NOMO-1 (cell line): ENCODE data around the gene MID1.

Experiments
- DNase-seq, 2 experiments: peaks; one replicate each; lab custom pipeline; 2025; ENCODE audit not compliant: unreplicated experiment in 2 of 2; lab: John Stamatoyannopoulos, UW

The MID1 gene

DNA sequence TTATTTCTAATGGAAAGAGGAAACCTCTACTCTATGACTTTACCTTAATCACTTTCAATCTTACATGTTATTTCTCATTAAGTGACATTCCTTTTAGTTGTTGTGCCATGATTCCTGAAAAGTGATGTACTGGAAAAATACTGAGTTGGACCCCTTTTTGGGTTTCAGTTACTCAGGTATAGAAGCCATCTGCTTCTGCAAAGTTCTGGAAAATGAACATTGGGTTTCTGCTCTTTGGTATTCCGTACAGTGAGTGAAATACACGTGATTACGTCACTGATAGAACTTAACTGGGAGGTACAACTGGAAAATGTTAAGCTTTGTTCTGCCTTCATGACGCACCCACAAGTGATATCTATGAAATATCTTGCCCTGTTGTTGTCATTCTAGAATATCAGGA lies 114.7 kb downstream of the MID1 start:
- DNase-seq, result no peak

DNA sequence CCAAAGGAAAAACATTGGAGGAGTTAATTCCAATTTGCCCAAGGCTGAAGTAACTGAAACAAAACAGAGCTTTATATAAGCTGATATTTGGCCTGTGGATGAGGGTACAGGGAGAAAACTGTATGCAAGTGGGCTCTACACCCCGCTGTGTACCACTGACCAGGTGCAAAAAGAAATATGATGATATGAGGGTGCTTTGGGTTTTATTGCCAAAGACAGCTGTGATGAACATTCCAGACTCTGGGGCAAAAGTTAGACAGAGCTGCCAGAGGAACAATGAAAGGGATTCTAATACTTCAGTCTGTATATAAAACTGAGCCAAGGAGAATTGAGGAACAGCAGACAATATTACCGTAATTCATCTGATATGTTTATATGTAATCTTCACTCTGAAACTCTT lies 117.4 kb downstream of the MID1 start:
- no peak for DNase-seq

DNA sequence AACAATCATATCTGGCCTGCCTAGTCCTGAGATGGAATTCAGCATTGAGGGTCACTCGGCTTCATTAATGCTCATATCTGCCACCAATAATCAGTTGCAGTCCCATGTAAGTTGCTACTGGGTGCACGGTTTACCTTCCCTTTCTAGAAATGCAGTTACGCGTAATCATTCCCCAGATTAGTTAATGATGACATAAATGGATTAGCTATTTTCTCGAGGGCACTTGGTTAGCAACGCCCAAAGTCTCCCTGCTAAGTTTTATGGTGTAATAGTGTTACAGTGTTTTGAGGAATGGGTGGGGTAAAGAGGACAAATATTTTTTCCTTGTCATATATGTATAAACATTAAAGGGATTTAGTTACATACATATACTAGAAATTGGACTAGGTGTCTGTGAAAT lies 118.8 kb downstream of the MID1 start:
- DNase-seq, result no peak

DNA sequence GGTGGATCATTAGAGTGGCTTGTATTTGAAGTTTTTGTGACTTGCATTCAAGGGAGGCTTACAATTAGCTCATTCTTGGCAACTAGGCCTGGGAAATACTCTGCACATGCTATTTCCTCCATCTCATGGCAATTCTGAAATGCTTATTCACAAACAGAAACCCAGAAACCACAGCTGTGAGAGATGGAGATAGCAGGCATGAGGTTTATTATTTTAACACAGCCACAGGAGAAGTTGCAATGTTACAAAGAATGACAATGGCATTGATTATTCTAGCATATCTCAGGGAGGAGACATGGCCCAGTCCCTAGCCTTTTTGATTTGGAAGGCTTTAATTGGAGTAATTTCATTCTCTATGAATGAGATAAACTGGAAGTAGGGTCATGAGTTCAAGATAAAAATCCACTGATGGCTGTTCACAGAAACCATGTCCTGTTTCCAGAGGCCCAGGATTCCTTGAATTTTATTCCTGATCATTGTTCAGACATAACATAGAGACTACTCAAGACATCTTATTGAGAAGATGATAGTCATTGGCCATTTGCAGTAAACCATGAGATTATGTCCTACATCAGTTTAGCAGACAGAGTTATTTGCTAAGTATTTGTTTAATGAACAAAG lies 123.9 kb downstream of the MID1 start:
- peak in 1 of 2 experiments; percentile 32 for DNase-seq

DNA sequence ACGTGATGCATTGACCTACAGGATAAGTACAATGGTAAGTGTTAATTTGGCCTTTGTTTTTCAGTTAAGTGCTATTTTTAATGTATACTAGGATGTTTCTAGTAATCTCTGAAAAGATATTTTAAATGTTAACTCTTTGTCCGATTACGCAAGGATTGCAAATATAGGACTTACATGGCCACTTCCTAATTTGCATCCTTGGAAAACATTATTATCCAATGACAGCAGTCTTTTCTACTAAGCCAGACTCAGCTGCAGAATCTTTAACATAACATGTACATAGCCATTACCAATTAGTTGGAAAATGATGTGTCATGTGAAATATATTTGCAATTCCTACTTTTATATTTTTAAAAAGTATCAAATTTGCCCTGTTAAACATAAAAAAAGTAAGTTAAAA lies 124.7 kb downstream of the MID1 start:
- no peak for DNase-seq

DNA sequence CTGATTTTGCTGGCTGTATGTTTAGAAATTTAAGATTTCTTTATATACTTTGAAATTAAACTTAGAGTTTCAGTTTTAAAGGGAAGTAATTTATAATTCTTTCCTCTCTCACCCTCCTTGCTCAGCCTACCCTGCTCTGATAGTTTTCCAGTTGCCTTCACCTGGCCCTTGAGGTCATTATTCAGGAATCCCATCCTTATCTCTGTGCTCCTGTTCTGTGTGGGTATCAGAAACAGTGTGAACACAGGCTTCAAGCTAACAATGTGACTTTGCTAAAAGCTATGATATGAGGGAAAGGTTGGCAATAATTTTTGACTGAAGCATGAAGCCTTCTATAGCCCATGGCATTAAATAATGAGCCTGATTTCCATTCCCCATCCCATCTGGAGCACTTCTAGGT lies 128.1 kb downstream of the MID1 start:
- DNase-seq, result no peak

DNA sequence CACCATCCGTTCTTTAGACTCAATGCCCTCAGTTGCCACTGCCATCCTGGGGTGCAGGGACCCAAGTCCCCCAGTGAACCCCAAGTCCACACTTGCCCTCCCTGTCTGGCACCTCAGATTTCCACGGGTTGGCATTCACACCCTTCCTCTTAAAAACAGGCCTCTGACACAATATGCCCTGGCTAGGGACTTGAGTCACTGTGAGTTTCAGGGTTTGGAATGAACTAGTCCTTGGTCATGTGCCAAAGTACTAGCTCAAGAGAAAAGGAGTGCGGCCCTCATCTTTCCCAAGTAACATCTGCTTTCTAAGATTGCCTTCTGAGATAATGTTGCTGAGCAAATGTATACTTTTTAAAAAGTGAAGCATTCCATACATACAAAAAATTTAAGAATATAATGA lies 134.0 kb downstream of the MID1 start:
- DNase-seq, result no peak

DNA sequence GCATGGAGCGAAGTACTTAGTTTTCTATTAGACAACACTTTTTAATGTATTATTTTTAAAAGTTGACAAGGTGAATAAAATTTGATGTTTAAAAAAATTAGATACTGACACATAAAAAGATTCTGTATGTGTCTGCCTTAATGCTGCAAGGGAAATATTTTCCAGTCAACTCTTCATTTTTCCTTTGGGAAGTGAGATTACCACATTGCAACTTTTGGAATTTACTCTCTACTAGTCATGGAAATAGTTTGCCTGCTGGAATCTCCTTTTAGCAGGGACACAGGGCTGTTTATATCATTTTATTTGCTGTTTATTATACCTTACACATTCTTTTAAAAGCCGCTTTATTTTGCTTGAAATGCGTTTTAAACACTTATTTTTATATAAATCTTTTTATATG lies 135.1 kb downstream of the MID1 start:
- no peak for DNase-seq

DNA sequence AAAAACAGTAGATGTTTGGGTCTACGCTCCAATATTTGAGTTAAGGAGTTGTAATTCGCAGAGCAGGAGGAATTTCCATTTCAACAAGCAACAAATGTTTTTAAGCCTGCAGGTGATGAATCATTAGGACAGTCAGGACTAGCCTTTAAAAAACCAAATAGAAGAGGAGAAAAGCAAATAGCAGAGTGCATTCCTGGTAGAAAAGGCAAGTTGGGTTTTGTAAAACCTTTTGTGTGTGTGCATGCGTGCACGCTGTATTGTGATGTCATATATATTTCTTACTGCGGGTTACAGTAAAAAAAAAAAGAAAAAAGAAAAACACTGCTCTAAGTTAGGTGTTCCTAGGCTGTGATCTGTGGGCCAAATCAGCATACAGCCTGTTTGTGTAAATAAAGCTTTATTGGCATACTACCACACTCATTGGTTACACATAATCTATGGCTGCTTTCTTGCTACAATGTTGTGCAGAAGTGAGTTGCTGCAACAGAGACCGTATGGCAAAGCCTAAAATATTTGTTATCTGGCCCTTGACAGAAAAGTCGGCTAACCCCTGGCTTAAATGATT lies 135.6 kb downstream of the MID1 start:
- DNase-seq, result no peak

DNA sequence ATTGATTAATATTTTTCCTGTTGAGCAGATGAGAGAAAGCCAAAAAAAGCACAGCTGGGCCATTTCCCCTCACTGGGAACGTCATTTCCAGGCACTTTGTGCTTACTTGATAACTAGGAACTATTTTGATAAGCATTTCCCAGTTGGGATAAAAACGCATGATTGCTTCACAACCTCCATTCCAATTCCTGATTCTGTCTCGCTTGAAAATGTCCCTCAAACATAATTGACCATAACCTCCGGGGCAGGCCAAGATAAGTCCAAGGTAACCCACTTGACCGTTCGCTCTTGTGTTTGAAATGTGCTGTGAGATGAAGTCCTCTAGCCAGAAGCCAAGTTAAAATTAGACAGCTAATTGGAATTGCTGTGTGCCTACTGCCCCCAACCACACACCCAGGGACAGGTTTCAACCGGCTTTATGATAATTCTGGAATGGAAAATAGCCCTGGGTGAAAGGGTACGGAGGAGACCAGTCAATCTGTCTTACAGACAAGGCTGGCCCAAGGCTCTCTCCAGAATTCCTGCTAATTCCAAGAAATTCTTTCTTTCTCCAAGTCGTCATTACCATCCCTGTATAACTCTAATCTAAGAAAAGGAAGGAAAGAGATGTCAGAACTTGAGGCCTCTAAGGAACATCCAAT lies 137.1 kb downstream of the MID1 start:
- no peak for DNase-seq

DNA sequence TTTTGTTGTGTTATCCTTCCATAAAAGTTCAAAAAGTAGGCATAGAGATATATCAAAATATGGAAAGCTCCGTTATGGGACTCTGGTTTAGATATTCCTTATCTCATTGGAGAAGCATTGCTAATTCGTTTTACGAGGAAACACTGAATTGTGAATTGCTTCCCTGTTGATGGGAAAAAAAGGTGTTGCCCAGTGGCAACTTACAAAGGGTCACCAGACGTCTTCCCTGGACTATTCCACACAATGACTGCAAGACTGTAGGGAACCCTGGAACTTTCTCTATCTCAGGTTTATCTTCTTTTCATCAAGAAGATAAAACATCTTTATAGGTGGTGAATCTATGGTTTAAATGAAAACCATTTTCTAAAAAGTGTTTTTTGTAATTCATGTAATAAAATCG lies 137.7 kb downstream of the MID1 start:
- no peak for DNase-seq

DNA sequence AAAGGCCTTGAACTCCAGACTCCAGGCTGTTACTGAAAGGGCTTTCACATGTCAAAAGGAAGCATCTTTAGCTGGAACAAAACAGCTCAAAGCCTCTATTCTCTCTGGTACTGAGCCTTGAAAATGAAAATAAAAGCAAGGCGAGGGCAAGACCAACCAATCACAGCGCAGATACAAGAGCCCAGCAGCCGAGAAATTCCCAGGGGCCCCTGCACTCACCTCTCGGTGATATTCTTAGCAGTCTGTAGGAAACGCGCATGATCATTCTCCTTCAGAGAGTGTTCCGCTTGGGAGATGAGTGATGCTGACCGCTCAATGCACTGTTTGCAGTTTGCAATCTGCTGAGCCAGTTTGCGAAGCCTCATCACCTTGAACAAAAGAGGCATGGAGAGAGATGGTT lies 138.1 kb downstream of the MID1 start:
- DNase-seq, result no peak

DNA sequence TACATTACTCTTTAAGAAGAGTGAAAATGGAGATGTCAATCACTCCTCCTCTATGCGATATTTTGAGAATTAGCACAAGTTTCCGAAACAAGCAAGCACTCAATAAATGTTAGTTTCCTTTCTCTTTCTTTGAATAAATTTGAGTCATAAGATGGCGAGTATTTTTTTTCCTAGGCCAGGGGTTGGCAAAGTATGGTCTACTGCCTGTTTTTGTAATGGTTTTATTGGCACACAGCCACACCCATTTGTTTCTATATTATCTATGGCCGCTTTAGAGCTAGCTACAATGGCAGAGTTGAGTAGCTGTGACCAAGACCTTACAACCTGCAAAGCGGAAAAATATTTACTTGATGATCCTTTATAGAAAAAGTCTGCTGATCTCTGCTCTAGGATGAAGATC lies 139.5 kb downstream of the MID1 start:
- DNase-seq, result no peak

DNA sequence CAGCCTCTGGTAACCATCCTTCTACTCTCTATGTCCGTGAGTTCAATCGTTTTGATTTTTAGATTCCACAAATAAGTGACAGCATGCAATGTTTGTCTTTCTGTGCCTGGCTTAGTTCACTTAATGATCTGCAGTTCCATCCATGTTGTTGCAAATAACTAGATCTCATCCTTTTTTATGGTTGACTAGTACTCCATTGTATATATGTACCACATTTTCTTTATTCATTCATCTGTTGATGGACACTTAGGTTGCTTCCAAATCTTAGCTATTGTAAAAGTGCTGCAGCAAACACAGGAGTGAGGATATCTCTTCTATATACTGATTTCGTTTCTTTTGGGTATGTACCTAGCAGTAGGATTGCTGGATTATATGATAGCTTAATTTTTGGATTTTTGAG lies 140.9 kb downstream of the MID1 start:
- no peak for DNase-seq

DNA sequence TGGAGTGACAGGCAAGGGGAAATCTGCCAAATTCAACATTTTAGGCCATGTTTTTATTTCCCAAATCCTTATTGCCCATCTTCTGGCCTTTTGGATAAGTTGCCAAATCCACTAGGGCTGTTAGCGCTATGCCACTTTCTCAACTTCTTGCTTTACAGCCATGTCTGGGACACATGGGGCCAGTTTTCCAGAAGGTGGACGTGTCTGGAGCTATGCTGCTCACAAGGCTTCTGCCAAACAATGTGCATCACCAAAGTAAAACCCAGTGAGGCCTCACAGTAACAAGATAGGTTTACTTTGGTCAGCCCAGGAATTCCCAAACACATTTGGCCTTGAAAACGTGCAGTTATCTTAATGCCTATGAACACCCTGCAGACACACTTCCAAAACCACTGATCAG lies 142.9 kb downstream of the MID1 start:
- no peak for DNase-seq

DNA sequence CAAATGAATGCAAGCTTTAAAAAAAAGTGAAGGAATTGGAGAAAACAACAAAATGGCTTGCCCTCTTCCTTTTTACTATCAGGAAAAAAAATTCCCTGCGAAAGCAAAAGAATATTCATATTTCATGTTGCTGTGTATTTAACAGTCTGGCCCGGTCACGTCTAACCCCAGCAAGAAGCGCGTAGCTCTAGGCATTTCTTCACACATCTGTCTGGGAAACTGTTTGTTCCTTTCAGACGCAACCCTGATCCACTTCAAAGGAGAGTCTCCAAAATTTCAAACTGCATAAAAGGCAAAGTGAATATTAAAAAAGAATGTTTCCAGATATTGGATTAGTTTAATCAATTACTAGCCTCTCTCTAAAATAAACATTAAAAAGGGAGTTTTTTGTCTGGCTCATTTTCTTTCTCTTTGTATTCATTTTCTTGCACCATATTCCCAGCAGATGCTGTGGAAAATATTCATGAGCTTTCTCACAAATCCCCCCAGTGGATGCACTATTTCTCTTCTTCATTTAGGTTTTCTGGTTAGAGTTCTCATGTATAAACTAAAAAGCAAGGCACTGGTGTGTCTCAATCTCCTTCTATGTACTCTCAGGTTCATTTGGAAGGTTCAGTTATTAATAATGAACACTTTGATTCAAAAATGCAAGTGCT lies 145.3 kb downstream of the MID1 start:
- no peak for DNase-seq

DNA sequence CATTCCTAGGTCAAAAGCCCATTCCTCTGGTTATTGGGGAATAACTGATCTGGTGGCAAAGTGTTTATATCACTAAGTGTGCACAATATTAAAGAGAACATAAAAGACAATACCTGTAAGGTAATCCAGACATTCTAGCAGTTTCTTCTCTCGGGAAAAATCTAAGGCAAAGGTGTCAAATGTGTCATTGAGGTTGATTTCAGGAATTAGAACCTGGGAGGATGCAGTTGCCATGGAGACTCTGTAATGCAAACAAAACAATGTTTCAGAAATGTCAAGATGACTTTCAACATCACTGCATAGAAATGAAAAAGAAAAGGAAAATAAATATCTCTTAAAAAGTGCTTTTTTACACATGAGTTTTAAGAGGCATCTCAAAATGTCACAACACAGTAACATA lies 145.9 kb downstream of the MID1 start:
- DNase-seq, result no peak

DNA sequence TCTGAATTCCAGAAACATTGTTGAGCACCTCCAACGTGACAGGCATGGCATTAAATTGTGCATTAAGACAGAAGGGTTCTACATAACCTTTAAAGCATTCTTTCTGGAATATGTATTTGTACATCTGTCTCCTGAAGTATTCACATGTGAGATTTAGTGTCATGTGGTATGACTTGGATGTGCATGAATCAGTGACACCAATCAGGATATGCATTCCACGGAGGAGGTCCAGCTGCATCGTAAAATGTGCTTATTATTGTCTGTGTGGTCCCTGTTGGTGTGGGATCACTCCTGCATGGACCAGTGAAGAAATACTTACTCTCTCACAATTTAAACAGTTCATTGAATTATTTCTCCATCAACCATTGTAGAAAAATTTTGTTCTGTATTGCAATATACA lies 149.0 kb downstream of the MID1 start:
- no peak for DNase-seq

DNA sequence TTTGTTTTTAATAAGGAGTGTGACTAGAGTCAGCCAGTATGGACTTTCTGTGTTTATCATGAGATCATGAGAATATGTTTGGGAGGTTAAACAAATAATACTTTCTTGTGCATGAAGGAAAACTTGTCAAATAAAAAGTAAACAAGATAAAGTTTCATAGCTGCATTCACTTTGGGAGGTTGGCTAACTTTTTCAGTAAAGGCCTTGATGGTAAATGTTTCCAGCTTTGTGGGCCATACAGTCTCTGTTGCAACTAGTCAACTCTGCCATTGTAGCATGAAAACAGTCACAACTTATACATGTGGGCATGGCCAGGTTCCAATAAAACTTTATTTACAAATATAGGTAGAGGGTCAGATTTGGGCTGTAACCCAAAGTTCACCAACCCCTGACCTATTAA lies 150.4 kb downstream of the MID1 start:
- DNase-seq, result no peak

DNA sequence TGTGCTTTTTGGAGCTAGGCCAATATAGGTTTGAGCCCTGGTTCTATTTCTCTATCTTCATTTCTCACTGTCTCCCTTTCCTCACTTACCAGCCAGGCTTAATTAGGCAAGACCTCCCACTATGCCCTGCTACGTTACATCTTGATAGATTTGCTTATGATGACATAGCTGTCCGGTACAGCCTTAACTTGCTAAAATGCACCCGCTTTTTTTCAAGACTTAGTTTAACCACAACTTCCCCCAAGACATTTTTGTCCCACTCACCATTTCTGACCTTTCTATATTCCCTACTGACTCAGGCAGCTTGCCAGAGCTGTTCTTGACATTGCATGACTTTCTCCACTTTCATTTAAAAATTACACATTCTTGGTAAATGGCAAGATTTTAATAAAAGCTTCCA lies 152.6 kb downstream of the MID1 start:
- DNase-seq, result peak; percentile 85 to 96

DNA sequence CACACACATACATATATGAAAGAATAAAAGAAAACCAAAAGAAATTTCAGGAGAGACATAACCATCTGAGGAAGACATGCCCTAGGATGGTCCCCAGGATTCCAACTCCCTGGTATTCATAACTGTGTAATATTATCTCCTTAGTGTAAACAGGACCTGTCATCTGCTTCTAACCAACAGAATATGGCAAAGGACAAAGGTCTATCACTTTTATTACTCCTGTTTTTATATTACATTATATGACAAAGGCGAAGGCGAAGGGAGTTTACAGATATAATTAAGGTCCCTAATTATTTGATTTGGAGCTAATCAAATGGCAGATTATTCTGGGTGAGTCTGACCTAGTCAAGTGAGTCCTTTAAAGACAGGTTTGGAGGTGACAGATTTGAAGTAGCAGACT lies 155.1 kb downstream of the MID1 start:
- no peak for DNase-seq

DNA sequence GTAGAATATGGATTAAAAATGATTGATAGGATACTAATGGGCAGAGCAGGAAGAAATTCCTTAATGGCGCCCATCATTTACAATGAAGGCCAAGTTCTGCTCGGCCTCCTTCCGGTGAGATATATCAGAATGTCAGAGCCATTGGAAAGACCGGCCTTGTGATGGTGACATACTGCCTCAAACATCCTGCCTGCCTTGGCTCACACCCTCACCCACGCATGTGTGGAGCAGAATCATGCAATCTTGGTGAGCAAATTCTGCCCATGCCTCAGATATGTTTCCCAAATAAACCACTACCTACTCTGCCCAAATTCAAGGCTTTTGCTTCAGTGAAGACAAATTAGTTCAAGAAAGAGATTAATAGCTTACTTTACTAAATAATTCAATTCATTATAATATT lies 163.3 kb downstream of the MID1 start:
- no peak for DNase-seq
